HG03469 (cell line): ENCODE data around the gene EBF4.
"Not testable (repeated sequence)": the region's sequence is repeated elsewhere in the genome, so short reads cannot be mapped to it uniquely, and the experiment has no call there.

Experiments used
- ATAC-seq: cut with Tn5 transposase; IDR thresholded peaks from one replicate; pipeline ENCODE4 v1.9.1; 2021; ENCODE audit warnings: mild to moderate bottlenecking, moderate library complexity, moderate number of reproducible peaks; ENCODE audit not compliant: unreplicated experiment

EBF4 gene

GRCh38 chr20:2755451-2756055 lies 63.0 kb downstream of the EBF4 start:
- ATAC-seq = no peak

DNA sequence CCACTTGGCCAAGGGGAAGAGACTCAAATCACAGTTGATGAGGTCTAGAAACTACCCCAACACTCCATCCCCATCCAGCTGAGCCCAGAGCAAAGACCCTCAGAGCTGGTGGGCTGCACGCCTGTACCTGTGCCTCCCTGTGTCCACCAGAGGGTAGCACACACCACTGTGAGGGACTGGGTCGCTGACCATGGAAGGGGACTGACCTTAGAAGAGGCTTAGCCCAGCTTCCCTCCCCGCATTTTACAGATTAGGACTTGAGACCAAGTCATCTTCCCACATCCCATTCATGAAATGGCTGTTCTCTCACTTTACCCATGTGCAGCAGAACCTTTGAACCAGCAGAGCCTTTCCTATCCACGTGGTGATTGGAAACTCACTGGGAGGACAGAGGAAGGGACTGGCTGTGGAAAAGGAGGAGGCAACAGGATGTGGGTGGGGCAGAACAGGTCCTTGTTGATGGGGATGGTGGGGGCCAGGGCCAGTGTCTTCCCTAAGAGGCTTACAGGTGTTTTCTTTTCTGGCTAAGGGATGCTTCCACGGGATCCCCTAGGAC lies 63.6 kb downstream of the EBF4 start:
- ATAC-seq = no peak

GRCh38 chr20:2757001-2757400 lies 64.4 kb downstream of the EBF4 start:
- no peak for ATAC-seq

DNA sequence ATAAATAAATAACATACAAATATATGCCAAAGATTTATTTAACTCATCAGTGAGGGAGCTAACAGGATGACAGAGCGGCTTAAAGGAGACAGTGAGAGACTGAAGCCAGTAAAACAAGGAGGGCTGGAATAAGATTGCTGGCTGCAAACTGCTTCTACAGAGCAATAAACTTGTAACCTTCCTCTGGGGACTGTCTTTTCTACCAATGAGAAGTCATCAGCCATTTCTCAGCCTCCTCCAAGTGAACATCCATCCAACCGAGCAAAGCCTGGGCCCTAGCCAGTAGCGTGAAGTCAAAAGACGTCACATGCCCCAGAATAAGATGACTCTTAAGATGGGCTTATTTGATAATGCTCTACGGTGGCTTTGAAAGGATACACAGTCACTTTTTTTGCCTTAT lies 65.4 kb downstream of the EBF4 start:
- ATAC-seq = no peak

DNA sequence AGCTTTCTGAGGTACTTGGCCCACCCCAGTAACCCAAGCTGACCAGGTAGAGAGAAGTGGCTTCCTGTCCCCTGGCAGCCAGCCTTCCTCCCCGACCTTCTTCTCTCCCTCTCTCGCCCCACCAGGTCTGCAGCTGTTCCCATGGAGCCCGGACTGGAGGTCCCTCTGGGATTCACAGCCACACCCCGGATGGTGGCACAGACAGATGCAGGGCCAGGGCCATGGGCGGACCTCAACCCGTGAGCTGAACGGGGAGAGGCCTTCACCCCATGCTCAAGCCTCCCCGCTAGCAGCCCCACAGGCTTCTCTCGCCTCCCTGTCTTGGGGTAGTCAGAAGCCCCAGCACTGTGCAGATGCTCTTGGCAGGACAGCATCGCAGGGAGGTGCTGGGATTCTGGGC lies 66.6 kb downstream of the EBF4 start:
- ATAC-seq = no peak

GRCh38 chr20:2759603-2760296 lies 67.2 kb downstream of the EBF4 start:
- ATAC-seq = no peak

DNA sequence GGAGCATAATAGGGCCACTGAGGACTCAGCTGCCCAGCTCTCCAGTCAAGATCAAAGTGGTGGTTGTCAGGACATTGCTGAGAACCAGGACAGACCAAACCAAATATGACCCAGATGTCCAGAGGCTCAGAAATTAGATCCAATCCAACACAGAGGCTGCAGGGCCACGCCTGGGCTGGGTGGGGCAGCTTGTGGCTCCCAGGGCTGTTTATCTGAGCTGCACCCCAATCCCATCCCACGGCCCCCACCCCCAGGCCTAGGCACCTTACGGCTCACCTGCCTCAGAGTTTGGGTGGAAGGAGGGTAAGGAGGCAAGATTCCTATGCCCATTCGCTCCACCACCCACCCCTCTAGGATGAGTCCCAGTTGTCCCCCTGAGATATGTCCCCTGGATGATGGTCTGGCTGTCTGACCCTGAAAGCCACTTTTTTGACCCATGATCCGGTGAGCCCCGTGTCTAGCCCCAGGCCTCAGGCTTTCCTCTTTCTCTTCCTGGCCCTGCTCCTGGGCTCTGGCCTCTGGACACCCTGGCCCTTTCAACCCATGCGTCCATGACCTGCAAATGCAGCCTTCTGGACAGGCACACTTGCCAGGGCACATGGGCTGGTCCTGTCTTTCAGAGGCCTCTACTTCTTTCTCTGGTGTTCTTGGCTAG lies 67.8 kb downstream of the EBF4 start:
- ATAC-seq = no peak

GRCh38 chr20:2760952-2761305 lies 68.3 kb downstream of the EBF4 start:
- ATAC-seq = no peak

GRCh38 chr20:2761885-2762284 lies 69.3 kb downstream of the EBF4 start:
- ATAC-seq = no peak

DNA sequence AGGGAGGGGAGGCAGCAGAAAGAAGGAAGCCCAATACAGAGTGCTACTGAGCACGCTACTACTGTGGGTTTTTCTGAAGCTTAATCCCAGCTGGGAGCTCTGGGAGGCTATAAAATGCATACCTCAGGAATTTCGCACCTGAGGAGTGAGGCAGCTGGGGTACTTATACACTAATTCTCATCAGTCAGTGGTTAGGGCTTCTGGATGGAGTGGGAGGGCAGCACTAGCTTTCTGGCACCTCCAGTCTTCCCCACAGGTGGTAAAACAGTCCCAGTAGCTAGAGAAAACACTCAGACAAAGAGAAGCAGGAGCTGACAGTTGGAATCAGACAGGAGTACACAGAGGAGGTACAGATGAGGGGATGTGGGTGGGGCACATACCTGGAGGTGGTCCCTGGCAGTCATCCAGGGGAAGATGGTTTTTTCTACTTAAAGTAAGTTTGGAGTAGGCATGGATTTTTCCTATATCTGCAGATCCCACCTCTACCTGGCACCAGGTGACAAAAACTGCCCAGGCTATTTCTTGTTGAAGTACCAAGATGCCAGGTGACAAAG lies 70.1 kb downstream of the EBF4 start:
- ATAC-seq = no peak

DNA sequence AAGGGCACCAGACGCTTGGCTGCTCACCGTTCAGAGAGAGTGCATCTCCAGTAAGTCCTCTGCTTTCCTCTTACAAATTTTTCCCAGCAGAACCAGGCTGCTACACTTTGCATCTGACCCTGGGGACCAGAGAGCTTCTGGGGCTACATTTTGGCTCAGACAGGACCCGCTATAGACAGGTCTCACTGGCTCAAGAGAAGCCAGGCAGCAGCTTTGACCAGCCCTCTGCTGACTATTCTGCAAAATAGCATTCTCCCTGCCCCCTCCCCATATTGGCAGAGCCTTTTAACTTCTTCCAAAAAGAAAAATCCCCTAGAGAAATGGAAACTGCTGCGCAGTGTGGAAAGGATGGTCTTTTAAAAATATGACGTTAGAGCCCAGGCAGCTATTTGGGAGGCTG lies 70.6 kb downstream of the EBF4 start:
- ATAC-seq = no peak

DNA sequence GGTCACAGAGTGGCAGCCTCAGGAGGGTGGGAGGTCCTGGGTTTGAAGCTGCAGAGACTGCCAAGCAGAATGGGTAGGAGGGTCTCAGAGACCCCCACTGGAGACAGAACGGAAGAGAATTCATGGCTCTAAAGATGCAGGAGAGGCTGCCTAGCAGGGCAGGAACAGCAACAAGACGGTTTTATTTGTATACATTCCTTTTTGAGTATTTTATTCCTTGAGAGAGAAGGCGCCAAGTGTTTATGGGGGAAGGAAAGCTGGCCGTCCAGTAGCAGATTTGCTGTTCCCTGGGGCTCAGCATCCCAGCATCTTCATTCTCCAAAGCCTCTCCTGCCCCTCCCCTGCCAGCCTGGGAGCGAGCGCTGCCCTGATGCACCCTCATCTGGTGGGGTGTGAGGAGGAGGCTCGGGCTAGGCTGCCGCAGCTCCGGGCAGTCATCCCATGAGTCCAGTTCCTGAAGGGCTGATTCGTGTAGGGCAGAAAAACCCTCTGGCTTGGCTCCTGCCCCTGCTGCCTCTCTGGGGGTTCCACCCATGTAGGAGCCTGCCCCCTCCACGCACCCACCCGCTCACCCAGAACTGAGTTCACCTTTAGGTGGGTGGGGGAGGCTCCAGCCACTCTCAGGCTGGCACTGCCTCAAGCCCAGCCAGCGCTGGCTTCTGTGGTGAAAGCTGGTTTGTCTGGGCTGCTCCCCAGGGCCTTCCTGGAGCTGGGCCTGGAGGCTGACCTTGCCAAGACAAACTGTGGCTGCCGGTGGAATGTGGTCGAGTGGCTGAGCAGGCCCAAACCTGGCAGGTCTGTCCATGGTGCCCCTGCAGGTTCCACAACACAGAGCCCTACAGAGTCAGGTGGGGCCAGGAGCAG lies 75.4 kb downstream of the EBF4 start:
- no peak for ATAC-seq

DNA sequence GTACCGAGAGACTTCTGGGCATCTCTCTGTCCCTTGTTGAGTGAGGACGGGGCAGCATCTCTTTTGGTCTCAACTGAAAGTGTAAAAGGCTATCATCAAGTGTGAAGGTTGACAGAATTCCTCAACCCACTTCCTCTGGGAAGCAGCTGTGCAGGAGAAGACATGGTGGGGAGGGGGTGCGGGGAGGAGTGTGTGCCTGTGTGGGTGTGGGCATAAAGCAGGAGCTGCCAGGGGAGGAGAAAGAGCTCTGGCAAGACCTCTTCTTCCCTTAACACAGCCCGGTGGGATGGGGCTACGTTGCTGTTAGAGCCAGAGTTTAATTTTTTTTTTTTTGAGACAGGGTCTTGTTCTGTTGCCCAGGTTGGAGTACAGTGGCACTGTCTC lies 76.0 kb downstream of the EBF4 start:
- ATAC-seq = no peak

DNA sequence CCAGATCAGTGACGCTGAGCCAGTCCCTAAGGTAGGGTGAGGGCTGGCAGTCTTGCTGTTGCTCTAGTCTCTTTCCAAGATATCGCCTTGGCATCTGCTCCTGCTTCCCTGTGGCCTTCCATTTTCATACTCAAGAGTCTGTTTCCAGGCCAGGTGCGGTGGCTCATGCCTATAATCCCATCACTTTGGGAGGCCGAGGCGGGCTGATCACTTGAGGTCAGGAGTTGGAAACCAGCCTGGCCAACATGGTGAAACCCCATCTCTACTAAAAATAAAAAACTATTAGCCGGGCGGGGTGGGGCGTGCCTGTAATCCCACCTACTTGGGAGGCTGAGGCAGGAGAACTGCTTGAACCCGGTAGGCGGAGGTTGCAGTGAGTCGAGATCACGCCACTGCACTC lies 77.5 kb downstream of the EBF4 start:
- not testable (repeated sequence) for ATAC-seq

DNA sequence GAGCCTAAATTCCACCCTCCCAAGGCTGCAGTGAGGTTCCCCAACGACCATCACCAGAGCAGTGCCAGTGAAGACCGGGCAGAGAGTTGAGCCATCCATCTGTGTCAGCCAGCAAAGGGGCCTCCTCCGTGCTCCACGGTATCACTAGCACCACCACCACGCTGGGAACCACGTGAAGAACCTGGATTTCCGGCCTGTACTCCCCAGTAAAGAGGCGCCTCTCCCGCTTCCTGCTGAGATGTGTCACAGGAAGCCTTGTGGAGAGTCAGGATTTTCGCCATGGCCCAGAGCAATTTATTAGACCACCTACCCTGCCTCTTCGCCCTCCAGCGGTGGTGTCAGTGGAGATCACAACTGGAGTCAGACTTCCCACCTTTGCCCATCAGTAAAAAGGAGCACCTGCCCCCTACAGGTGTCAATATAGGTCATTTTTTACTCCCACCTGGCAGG lies 79.1 kb downstream of the EBF4 start:
- no peak for ATAC-seq

DNA sequence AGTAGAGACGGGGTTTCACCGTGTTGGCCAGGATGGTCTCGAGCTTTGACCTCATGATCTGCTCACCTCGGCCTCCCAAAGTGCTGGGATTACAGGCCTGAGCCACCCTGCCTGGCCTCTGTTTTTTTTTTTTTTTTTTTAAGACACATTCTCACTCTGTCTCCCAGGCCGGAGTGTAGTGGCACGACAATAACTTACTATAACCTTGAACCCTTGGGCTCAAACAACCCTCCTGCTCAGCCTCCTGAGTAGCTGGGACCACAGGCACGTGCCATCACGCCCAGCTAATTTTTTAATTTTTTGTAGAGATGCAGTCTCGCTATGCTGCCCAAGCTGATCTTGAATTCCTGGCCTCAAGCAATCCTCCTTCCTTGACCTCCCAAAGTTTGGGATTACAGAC lies 81.2 kb downstream of the EBF4 start:
- ATAC-seq = no peak

- no peak for ATAC-seq
These were observed 82.6 kb downstream of the EBF4 start for GRCh38 chr20:2775139-2775538.

- no peak for ATAC-seq
These were observed 86.2 kb downstream of the EBF4 start for GRCh38 chr20:2778602-2779321.

- ATAC-seq = no peak
These were observed 88.4 kb downstream of the EBF4 start for GRCh38 chr20:2780948-2781347.

DNA sequence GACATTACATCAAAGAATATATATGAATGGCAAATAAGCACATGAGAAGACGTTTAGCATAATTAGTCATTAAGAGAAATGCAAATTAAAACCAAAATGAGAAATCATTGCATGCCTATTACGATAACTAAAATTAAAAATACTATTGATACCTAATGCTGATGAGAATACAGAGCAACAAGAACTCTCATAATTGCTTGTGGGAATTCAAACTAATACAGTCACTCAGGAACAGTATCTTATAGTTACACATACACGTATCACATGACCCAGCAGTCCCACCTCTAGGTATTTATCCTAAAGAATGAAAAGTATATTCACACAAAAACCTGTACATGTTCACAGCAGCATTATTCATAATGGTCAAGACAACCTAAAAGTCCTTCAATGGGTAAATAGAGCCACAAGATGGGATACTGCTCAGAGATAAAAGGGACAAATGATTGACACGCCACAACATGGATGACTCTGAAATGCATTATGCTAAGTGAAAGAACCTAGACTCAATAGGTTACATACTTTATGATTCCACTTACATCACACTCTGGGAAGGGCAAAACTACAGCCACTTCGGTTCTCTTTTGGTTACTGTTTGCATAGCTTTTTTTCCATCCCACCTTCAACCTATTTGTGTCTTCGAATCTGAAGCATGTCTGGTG lies 91.5 kb downstream of the EBF4 start:
- no peak for ATAC-seq
